H9 (cell line): Measurements from ENCODE around the gene BBS2. TPM values are rescaled to one million over a fixed set of nuclear protein-coding genes. Genes with fewer than 3 reads are reported as not detected.

Experiments
- DNase-seq: peaks from one replicate; pipeline ENCODE4 v3.0.0-alpha.2; 2017
- H2AFZ ChIP-seq: one replicate; pipeline ENCODE4 v1.6.1; 2013; ENCODE audit warnings: mild to moderate bottlenecking, low read length, control low read depth, moderate library complexity
- H2AK5ac ChIP-seq: 2 replicates; pipeline ENCODE4 v1.6.1; 2013; ENCODE audit warnings: low read length, control low read depth, mixed read lengths; ENCODE audit not compliant: insufficient read length
- H2BK120ac ChIP-seq: one replicate; pipeline ENCODE4 v1.6.1; 2013; ENCODE audit warnings: low read depth, mild to moderate bottlenecking, low read length, control low read depth, inconsistent platforms; ENCODE audit not compliant: poor library complexity, severe bottlenecking
- H2BK12ac ChIP-seq: 2 replicates; pipeline ENCODE4 v1.6.1; 2013; ENCODE audit warnings: low read length, control low read depth, mixed read lengths, low read depth; ENCODE audit not compliant: insufficient read length
- H2BK15ac ChIP-seq: 2 replicates; pipeline ENCODE4 v1.6.1; 2013; ENCODE audit warnings: low read depth, low read length, control low read depth
- H2BK20ac ChIP-seq: one replicate; pipeline ENCODE4 v1.6.1; 2013; ENCODE audit warnings: low read depth, mild to moderate bottlenecking, low read length, control low read depth, inconsistent platforms; ENCODE audit not compliant: poor library complexity, severe bottlenecking
- H2BK5ac ChIP-seq: 2 replicates; pipeline ENCODE4 v1.6.1; 2013; ENCODE audit warnings: low read length, control low read depth, mixed read lengths; ENCODE audit not compliant: insufficient read length
- H3K14ac ChIP-seq: 2 replicates; pipeline ENCODE4 v1.6.1; 2013; ENCODE audit warnings: low read length, control low read depth; ENCODE audit not compliant: insufficient read depth
- H3K18ac ChIP-seq: 2 replicates; pipeline ENCODE4 v1.6.1; 2013; ENCODE audit warnings: low read depth, mild to moderate bottlenecking, mixed read lengths, low read length, control low read depth; ENCODE audit not compliant: insufficient read length
- H3K23ac ChIP-seq: 2 replicates; pipeline ENCODE4 v1.6.1; 2013; ENCODE audit warnings: low read length, control low read depth, mixed read lengths, low read depth; ENCODE audit not compliant: insufficient read length
- H3K23me2 ChIP-seq: 2 replicates; pipeline ENCODE4 v1.6.1; 2013; ENCODE audit warnings: low read depth, mild to moderate bottlenecking, mixed read lengths, low read length, control low read depth; ENCODE audit not compliant: insufficient read length, poor library complexity, severe bottlenecking
- H3K27ac ChIP-seq: 2 replicates; pipeline ENCODE4 v1.5.1; 2013; ENCODE audit warnings: low read length, control low read depth, mixed read lengths, low read depth; ENCODE audit not compliant: insufficient read length
- H3K27me3 ChIP-seq: 2 replicates; pipeline ENCODE4 v1.6.1; 2013; ENCODE audit warnings: low read length, control low read depth, inconsistent platforms; ENCODE audit not compliant: insufficient read depth
- H3K4ac ChIP-seq: 2 replicates; pipeline ENCODE4 v1.6.1; 2013; ENCODE audit warnings: low read depth, mild to moderate bottlenecking, control low read depth, inconsistent platforms, low read length, moderate library complexity
- H3K4me1 ChIP-seq: 2 replicates; pipeline ENCODE4 v1.6.1; 2013; ENCODE audit warnings: low read length, control low read depth, inconsistent platforms; ENCODE audit not compliant: insufficient read depth
- H3K4me2 ChIP-seq: 2 replicates; pipeline ENCODE4 v1.6.1; 2013; ENCODE audit warnings: low read length, control low read depth, mixed read lengths; ENCODE audit not compliant: insufficient read length, insufficient read depth
- H3K56ac ChIP-seq: 2 replicates; pipeline ENCODE4 v1.6.1; 2013; ENCODE audit warnings: low read depth, mild to moderate bottlenecking, mixed read lengths, low read length, control low read depth; ENCODE audit not compliant: insufficient read length
- H3K79me1 ChIP-seq: 2 replicates; pipeline ENCODE4 v1.6.1; 2013; ENCODE audit warnings: low read depth, mild to moderate bottlenecking, moderate library complexity, low read length, control low read depth, inconsistent platforms; ENCODE audit not compliant: insufficient read depth, poor library complexity, severe bottlenecking
- H3K79me2 ChIP-seq: 2 replicates; pipeline ENCODE4 v1.6.1; 2013; ENCODE audit warnings: low read length, control low read depth, inconsistent platforms; ENCODE audit not compliant: insufficient read depth
- H3K9ac ChIP-seq: 2 replicates; pipeline ENCODE4 v1.6.1; 2013; ENCODE audit warnings: low read length, control low read depth, mixed read lengths; ENCODE audit not compliant: insufficient read length; ENCODE audit errors: extremely low read depth
- H3K9me3 ChIP-seq: one replicate; pipeline ENCODE4 v1.6.1; 2013; ENCODE audit warnings: low read depth, low read length, inconsistent platforms; ENCODE audit not compliant: control insufficient read depth
- H3T11ph ChIP-seq: one replicate; pipeline ENCODE4 v1.6.1; 2013; ENCODE audit warnings: mild to moderate bottlenecking, low read length, control low read depth, inconsistent platforms
- H4K20me1 ChIP-seq: one replicate; pipeline ENCODE4 v1.6.1; 2013; ENCODE audit not compliant: control insufficient read depth, insufficient read length, insufficient read depth
- H4K5ac ChIP-seq: 2 replicates; pipeline ENCODE4 v1.6.1; 2013; ENCODE audit warnings: low read depth, mild to moderate bottlenecking, mixed read lengths, low read length, control low read depth; ENCODE audit not compliant: insufficient read length
- H4K8ac ChIP-seq: replicated peaks from 2 replicates; pipeline ENCODE4 v1.6.1; 2013; ENCODE audit warnings: low read length, control low read depth, mixed read lengths, low read depth; ENCODE audit not compliant: insufficient read length
- H4K91ac ChIP-seq: 2 replicates; pipeline ENCODE4 v1.6.1; 2013; ENCODE audit warnings: low read depth, mild to moderate bottlenecking, moderate library complexity, mixed read lengths, low read length, control low read depth; ENCODE audit not compliant: insufficient read length
- H3K27ac Mint-ChIP-seq, 3 experiments: 2 replicates in 2 of 3; 3 replicates in 1 of 3; pipeline ENCODE4 v1.8.0; 2020 to 2021; ENCODE audit warnings: mixed read lengths in 3 of 3, mild to moderate bottlenecking in 1 of 3, moderate library complexity in 1 of 3
- H3K27me3 Mint-ChIP-seq: 2 replicates; pipeline ENCODE4 v1.8.0; 2021; ENCODE audit warnings: low read depth, mild to moderate bottlenecking, moderate library complexity, mixed read lengths
- H3K36me3 Mint-ChIP-seq, 3 experiments: 2 replicates in 2 of 3; 3 replicates in 1 of 3; pipeline ENCODE4 v1.8.0; 2020 to 2021; ENCODE audit warnings: low read depth in 3 of 3, mixed read lengths in 3 of 3; ENCODE audit not compliant: insufficient read depth in 1 of 3
- H3K4me1 Mint-ChIP-seq, 2 experiments: 2 replicates each; pipeline ENCODE4 v1.8.0; 2020; ENCODE audit warnings: mixed read lengths in 2 of 2
- H3K4me3 Mint-ChIP-seq, 2 experiments: 2 replicates in 1 of 2; 3 replicates in 1 of 2; pipeline ENCODE4 v1.8.0; 2020 to 2021; ENCODE audit warnings: mild to moderate bottlenecking in 2 of 2, mixed read lengths in 2 of 2, moderate library complexity in 1 of 2
- H3K9me3 Mint-ChIP-seq, 2 experiments: 2 replicates in 1 of 2; 3 replicates in 1 of 2; pipeline ENCODE4 v1.8.0; 2020; ENCODE audit warnings: mild to moderate bottlenecking in 2 of 2, mixed read lengths in 2 of 2, moderate library complexity in 1 of 2
- WGBS: extraction: QIAGEN DNeasy Blood & Tissue Kit; methylation state at CpG from one replicate; pipeline ENCODE4 v1.1.7; 2013; ENCODE audit warnings: missing lambda C conversion rate, low lambda C conversion rate, mixed read lengths; ENCODE audit not compliant: insufficient read length; ENCODE audit errors: extremely low coverage; 5-methylcytosine and 5-hydroxymethylcytosine counted together
- total RNA-seq: library from RNA; stranded (reverse); gene quantifications from 2 replicates; pipeline ENCODE4 v1.2.1, GENCODE V29; 2021
- TF ChIP-seq, protein P1 (sequence below): fragments of 200-600 bp; sonication (generic); conservative IDR thresholded peaks from 3 replicates; pipeline ENCODE4 v1.8.0; 2021; ENCODE audit warnings: antibody characterized with exemption, mild to moderate bottlenecking

The BBS2 gene
- total RNA-seq, 1 experiment from 2014 or later, result 13.1 TPM

DNA sequence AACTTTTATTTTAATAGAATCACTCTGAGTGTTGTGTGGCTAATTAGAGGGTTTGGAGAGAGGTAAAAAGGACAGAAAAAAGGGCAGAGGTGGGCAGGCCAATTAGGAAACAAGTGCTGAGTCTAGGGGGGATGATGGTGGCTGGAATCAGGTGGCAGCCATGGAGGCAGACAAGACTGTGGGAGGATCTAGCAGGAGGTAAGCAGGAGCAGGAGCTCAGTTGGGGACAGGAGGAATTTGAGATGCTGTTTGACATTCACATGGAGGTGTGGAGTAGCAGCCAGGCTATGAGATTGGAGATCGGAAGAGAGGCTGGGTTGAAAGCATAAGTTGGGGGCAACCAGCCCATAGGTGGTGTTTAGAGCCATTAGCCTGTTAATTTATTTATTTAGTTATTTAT is 41.3 kb upstream of the BBS2 start:
- no CpG with 5 or more reads among the region's 1 CpG for WGBS

More for the DNA sequence above, 41.3 kb upstream of the BBS2 start:
- H2AFZ ChIP-seq, result no peak overlapping the region
- no peak overlapping the region for H3K18ac ChIP-seq
- H2BK12ac ChIP-seq, result no peak overlapping the region
- H3K23me2 ChIP-seq, result no peaks in the 10 kb centered on the region
- H4K8ac ChIP-seq, result no peak overlapping the region
- no peaks in the 10 kb centered on the region for H3K79me1 ChIP-seq
- no peaks in the 10 kb centered on the region for H3K27me3 ChIP-seq
- H2BK15ac ChIP-seq, result no peak overlapping the region
- TF ChIP-seq, protein P1, sequence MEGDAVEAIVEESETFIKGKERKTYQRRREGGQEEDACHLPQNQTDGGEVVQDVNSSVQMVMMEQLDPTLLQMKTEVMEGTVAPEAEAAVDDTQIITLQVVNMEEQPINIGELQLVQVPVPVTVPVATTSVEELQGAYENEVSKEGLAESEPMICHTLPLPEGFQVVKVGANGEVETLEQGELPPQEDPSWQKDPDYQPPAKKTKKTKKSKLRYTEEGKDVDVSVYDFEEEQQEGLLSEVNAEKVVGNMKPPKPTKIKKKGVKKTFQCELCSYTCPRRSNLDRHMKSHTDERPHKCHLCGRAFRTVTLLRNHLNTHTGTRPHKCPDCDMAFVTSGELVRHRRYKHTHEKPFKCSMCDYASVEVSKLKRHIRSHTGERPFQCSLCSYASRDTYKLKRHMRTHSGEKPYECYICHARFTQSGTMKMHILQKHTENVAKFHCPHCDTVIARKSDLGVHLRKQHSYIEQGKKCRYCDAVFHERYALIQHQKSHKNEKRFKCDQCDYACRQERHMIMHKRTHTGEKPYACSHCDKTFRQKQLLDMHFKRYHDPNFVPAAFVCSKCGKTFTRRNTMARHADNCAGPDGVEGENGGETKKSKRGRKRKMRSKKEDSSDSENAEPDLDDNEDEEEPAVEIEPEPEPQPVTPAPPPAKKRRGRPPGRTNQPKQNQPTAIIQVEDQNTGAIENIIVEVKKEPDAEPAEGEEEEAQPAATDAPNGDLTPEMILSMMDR, result no peak
- no peak overlapping the region for H3K14ac ChIP-seq
- Mint-ChIP-seq H3K4me1 (peaks cover 0 to 3% of the 10 kb centered on the region in 2 experiments; a peak in 2 of 4 replicates), H3K9me3 (no peaks in the 10 kb centered on the region), H3K27ac (no peak overlapping the region), H3K36me3 (no peaks in the 10 kb centered on the region), H3K27me3 (peaks cover 29% of the 10 kb centered on the region), H3K4me3 (no peak overlapping the region)
- H2BK120ac ChIP-seq, result no peak overlapping the region
- no peak overlapping the region for H4K5ac ChIP-seq
- no peak overlapping the region for H3T11ph ChIP-seq
- no peak overlapping the region for H2AK5ac ChIP-seq
- H3K56ac ChIP-seq, result no peak overlapping the region
- no peak overlapping the region for H3K4ac ChIP-seq
- no peaks in the 10 kb centered on the region for H3K9me3 ChIP-seq
- no peaks in the 10 kb centered on the region for H4K20me1 ChIP-seq
- no peak for DNase-seq
- H4K91ac ChIP-seq, result no peak overlapping the region
- no peak overlapping the region for H3K9ac ChIP-seq
- no peak overlapping the region for H3K23ac ChIP-seq
- H3K4me2 ChIP-seq, result no peak overlapping the region
- no peak overlapping the region for H2BK5ac ChIP-seq
- no peak overlapping the region for H2BK20ac ChIP-seq
- H3K27ac ChIP-seq, result no peak overlapping the region
- no peaks in the 10 kb centered on the region for H3K79me2 ChIP-seq
- no peaks in the 10 kb centered on the region for H3K4me1 ChIP-seq
